Natural killer cell (primary cell): ENCODE measurements around the gene DOCK11. TPM values are rescaled to one million over a fixed set of nuclear protein-coding genes. Genes with fewer than 3 reads are reported as not detected.
A peak's percentile ranks its signal among the peaks of the same experiment; 100 is the strongest.
"Not testable (repeated sequence)": the region's sequence is repeated elsewhere in the genome, so short reads cannot be mapped to it uniquely, and the experiment has no call there.

Experiments
- ATAC-seq, 3 donors: fragments of 150-1000 bp in 2 of 3; fragments of 200-7000 bp in 1 of 3; cut with Tn5 transposase; 1 replicate in 1 of 3; 2 replicates in 2 of 3; pipeline ENCODE4 v1.10.0; 2021; ENCODE audit warnings: mild to moderate bottlenecking in 2 of 3, moderate library complexity in 2 of 3
- DNase-seq, 2 donors: peaks; one replicate each; pipeline versions ENCODE4 v3.0.0 to v3.0.0-alpha.2; 2013 to 2021; ENCODE audit warnings: mixed read lengths in 1 of 2
- H3K27ac ChIP-seq: one replicate; pipeline ENCODE4 v1.5.1; 2013; ENCODE audit warnings: mild to moderate bottlenecking, low read length
- H3K27me3 ChIP-seq: one replicate; pipeline ENCODE4 v1.6.1; 2013; ENCODE audit warnings: low read length; ENCODE audit not compliant: control insufficient read depth, insufficient read depth
- H3K36me3 ChIP-seq: one replicate; pipeline ENCODE4 v1.6.1; 2013; ENCODE audit warnings: low read length; ENCODE audit not compliant: control insufficient read depth, insufficient read depth
- H3K4me1 ChIP-seq: one replicate; pipeline ENCODE4 v1.6.1; 2013; ENCODE audit warnings: low read length; ENCODE audit not compliant: control insufficient read depth, insufficient read depth
- H3K4me3 ChIP-seq: one replicate; pipeline ENCODE4 v1.5.1; 2013; ENCODE audit warnings: low read length
- H3K9me3 ChIP-seq: one replicate; pipeline ENCODE4 v1.6.1; 2013; ENCODE audit warnings: low read length; ENCODE audit not compliant: control insufficient read depth, insufficient read depth
- H3K27ac Mint-ChIP-seq, 2 donors: one replicate each; pipeline ENCODE4 v1.8.0; 2022; ENCODE audit warnings: mild to moderate bottlenecking in 2 of 2, mixed read lengths in 2 of 2, moderate library complexity in 1 of 2
- H3K27me3 Mint-ChIP-seq, 2 donors: one replicate each; pipeline ENCODE4 v1.8.0; 2022; ENCODE audit warnings: low read depth in 2 of 2, mixed read lengths in 2 of 2
- H3K36me3 Mint-ChIP-seq: one replicate; pipeline ENCODE4 v1.8.0; 2022; ENCODE audit warnings: mixed read lengths
- H3K4me1 Mint-ChIP-seq, 2 donors: one replicate each; pipeline ENCODE4 v1.8.0; 2022; ENCODE audit warnings: mixed read lengths in 2 of 2
- H3K4me3 Mint-ChIP-seq: one replicate; pipeline ENCODE4 v1.8.0; 2022; ENCODE audit warnings: mild to moderate bottlenecking, moderate library complexity, mixed read lengths
- H3K9me3 Mint-ChIP-seq, 2 donors: one replicate each; pipeline ENCODE4 v1.8.0; 2022; ENCODE audit warnings: mixed read lengths in 2 of 2
- WGBS: methylation state at CpG from one replicate; pipeline ENCODE4 v1.1.7; 2013; ENCODE audit warnings: missing lambda C conversion rate; ENCODE audit not compliant: insufficient coverage; 5-methylcytosine and 5-hydroxymethylcytosine counted together
- intact Hi-C: fragments of 100-400 bp; cut with micrococcal nuclease; formaldehyde crosslinking; loops from one replicate; pipeline ENCODE4 v1.14.2; 2022
- total RNA-seq, 4 donors: library from RNA; stranded (reverse); fragments of 120-200 nt in 1 of 4; gene quantifications; one replicate each; pipeline versions ENCODE4 v1.2.3 to v1.2.4, GENCODE V29; 2013 to 2022
- TF ChIP-seq, protein P1 (sequence below): fragments of 200-600 bp; IDR thresholded peaks from one replicate; pipeline ENCODE4 v1.8.0; 2022; ENCODE audit warnings: antibody characterized with exemption

The DOCK11 gene
- total RNA-seq, 3 donors from 2014 or later (not counting 1 experiment from before 2014, with no cell fraction given) = 108 to 130 (median 117) TPM

DNA sequence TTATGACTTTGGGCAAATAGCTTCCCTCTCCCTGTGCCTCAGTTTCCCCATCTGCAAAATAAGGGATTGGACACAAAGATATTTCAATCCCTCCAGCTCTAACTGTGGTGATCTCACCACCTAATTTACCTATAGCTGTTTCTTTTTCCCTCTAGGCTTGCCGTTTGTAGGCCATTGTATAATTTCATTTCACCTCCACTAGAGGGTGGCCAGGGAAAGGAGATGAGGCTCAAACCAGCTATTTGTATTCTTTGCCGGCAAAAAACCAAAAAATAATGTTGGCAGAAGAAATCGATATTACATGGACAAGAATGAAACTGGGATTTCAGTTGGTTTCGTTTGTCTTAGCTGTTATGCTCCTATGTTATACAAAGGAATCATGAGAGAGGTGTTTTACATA, 36.1 kb upstream of the DOCK11 start:
- TF ChIP-seq, protein P1, sequence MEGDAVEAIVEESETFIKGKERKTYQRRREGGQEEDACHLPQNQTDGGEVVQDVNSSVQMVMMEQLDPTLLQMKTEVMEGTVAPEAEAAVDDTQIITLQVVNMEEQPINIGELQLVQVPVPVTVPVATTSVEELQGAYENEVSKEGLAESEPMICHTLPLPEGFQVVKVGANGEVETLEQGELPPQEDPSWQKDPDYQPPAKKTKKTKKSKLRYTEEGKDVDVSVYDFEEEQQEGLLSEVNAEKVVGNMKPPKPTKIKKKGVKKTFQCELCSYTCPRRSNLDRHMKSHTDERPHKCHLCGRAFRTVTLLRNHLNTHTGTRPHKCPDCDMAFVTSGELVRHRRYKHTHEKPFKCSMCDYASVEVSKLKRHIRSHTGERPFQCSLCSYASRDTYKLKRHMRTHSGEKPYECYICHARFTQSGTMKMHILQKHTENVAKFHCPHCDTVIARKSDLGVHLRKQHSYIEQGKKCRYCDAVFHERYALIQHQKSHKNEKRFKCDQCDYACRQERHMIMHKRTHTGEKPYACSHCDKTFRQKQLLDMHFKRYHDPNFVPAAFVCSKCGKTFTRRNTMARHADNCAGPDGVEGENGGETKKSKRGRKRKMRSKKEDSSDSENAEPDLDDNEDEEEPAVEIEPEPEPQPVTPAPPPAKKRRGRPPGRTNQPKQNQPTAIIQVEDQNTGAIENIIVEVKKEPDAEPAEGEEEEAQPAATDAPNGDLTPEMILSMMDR = peak; percentile 46
- no peaks in the 10 kb centered on the region for H3K4me1 ChIP-seq
- no peak overlapping the region for H3K4me3 Mint-ChIP-seq
- no peak overlapping the region for H3K4me3 ChIP-seq
- peak; percentile 55 to 67 (median 66) for ATAC-seq
- H3K9me3 Mint-ChIP-seq = no peaks in the 10 kb centered on the region
- H3K27me3 Mint-ChIP-seq = peaks cover 0 to 7% of the 10 kb centered on the region in 2 donors
- 0% methylated on average over 1 of the region's 4 CpGs for WGBS
- no peaks in the 10 kb centered on the region for H3K27me3 ChIP-seq
- H3K9me3 ChIP-seq = no peaks in the 10 kb centered on the region
- no peak overlapping the region for H3K27ac Mint-ChIP-seq
- DNase-seq = peak in 1 of 2 donors; percentile 67
- no peaks in the 10 kb centered on the region for H3K36me3 ChIP-seq
- intact Hi-C loops = loop anchor here (1.0 to 2.0 kb wide), 2 partner anchors 77 to 142 kb away; no protein-coding TSS in a partner anchor
- H3K36me3 Mint-ChIP-seq = no peaks in the 10 kb centered on the region
- no peaks in the 10 kb centered on the region for H3K4me1 Mint-ChIP-seq
- H3K27ac ChIP-seq = no peak overlapping the region

DNA sequence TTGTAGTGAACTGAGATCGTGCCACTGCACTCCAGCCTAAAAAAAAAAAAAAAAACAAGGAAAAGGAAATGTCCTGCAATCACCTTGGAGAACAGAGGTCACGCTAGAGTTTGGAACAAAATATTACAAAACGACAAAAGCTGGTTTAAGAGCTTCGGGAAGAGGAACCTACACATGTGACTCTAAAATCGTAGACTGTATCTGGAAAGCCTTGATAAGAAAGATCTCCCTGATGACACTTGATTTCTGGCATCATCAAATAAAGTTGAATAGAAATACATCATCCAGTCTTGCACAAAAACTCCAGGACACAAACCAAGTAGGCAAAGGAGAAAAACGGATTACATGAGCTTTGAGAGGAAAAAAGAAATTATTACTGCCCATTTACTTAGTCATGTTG, 31.1 kb upstream of the DOCK11 start:
- Mint-ChIP-seq H3K4me1 (no peaks in the 10 kb centered on the region), H3K36me3 (no peaks in the 10 kb centered on the region), H3K27ac (no peak overlapping the region), H3K27me3 (peaks cover 0 to 7% of the 10 kb centered on the region in 2 donors), H3K9me3 (no peaks in the 10 kb centered on the region), H3K4me3 (no peak overlapping the region)
- ATAC-seq (no peak), DNase-seq (no peak)
- Histone ChIP-seq H3K4me3 (no peak overlapping the region), H3K36me3 (no peaks in the 10 kb centered on the region), H3K27me3 (no peaks in the 10 kb centered on the region), H3K9me3 (no peaks in the 10 kb centered on the region), H3K27ac (no peak overlapping the region), H3K4me1 (no peaks in the 10 kb centered on the region)
- TF ChIP-seq, protein P1 = no peak
- 34% methylated on average over 3 of the region's 6 CpGs for WGBS
- intact Hi-C loops = no loop called here

DNA sequence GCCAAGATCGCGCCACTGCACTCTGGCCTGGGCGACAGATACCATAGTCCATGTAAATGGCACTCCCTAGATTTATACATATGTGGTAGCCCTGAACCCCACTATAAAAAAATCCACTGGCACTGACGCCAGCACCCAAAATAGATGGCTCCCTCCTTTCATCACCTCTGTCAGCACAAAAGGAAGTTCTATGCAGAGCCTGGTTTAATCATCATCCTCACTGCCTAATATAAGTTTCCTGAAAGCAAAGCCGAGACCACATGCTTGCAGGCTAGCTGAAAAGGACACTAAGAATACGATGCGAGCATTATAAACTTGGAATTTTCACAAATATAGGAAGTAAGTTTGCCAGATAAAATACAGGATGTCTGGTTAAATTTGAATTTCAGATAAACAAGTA, 27.5 kb upstream of the DOCK11 start:
- no peaks in the 10 kb centered on the region for H3K4me1 ChIP-seq
- no peak for ATAC-seq
- H3K27ac Mint-ChIP-seq = no peak overlapping the region
- H3K4me3 ChIP-seq = no peak overlapping the region
- no peaks in the 10 kb centered on the region for H3K9me3 ChIP-seq
- no peak for DNase-seq
- intact Hi-C loops = no loop called here
- H3K36me3 Mint-ChIP-seq = no peaks in the 10 kb centered on the region
- peaks cover 0 to 7% of the 10 kb centered on the region in 2 donors for H3K27me3 Mint-ChIP-seq
- H3K27ac ChIP-seq = no peak overlapping the region
- no peaks in the 10 kb centered on the region for H3K27me3 ChIP-seq
- TF ChIP-seq, protein P1 = no peak
- H3K4me3 Mint-ChIP-seq = no peak overlapping the region
- no peaks in the 10 kb centered on the region for H3K9me3 Mint-ChIP-seq
- 50% methylated on average over 7 of the region's 7 CpGs for WGBS
- no peaks in the 10 kb centered on the region for H3K4me1 Mint-ChIP-seq
- no peaks in the 10 kb centered on the region for H3K36me3 ChIP-seq

DNA sequence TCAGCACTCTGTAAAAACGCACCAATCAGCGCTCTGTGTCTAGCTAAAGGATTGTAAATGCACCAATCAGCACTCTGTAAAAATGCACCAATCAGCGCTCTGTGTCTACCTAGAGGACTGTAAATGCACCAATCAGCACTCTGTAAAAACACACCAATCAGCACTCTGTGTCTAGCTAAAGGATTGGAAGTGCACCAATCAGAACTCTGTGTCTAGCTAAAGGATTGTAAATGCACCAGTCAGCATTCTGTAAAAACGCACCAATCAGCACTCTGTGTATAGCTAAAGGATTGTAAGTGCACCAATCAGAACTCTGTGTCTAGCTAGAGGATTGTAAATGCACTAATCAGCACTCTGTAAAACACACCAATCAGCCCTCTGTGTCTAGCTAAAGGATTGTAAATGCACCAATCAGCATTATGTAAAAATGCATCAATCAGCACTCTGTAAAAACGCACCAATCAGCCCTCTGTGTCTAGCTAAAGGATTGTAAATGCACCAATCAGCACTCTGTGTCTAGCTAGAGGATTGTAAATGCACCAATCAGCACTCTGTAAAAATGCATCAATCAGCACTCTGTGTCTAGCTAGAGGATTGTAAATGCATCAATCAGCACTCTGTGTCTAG, 24.8 kb upstream of the DOCK11 start:
- intact Hi-C loops, H3K9me3 Mint-ChIP-seq, H3K4me1 Mint-ChIP-seq, H3K36me3 Mint-ChIP-seq, DNase-seq, H3K27ac ChIP-seq, H3K27me3 Mint-ChIP-seq, H3K9me3 ChIP-seq, H3K27me3 ChIP-seq, H3K4me3 ChIP-seq, H3K36me3 ChIP-seq, H3K4me3 Mint-ChIP-seq, H3K4me1 ChIP-seq, ATAC-seq, H3K27ac Mint-ChIP-seq: not testable (repeated sequence)
- WGBS = 90% methylated on average over 2 of the region's 5 CpGs
